Mucosa of rectum (tissue), 2 donors: ENCODE results near the gene APOL2.

ENCODE experiments used
- H3K27ac ChIP-seq, 2 donors: one replicate each; pipeline ENCODE4 v1.7.0; 2013; ENCODE audit warnings: inconsistent platforms in 2 of 2, low read depth in 2 of 2, low read length in 2 of 2
- H3K27me3 ChIP-seq, 2 donors: one replicate each; pipeline ENCODE4 v1.7.0; 2013; ENCODE audit warnings: low read length in 2 of 2; ENCODE audit not compliant: control insufficient read depth in 2 of 2, insufficient read depth in 2 of 2
- H3K36me3 ChIP-seq, 2 donors: one replicate each; pipeline ENCODE4 v1.7.0; 2013; ENCODE audit warnings: low read length in 2 of 2; ENCODE audit not compliant: control insufficient read depth in 2 of 2, insufficient read depth in 2 of 2
- H3K4me1 ChIP-seq, 2 donors: one replicate each; pipeline ENCODE4 v1.7.0; 2013; ENCODE audit warnings: low read length in 2 of 2, mild to moderate bottlenecking in 1 of 2; ENCODE audit not compliant: control insufficient read depth in 2 of 2, insufficient read depth in 2 of 2
- H3K4me3 ChIP-seq, 2 donors: one replicate each; pipeline ENCODE4 v1.7.0; 2013; ENCODE audit warnings: low read length in 2 of 2
- H3K9ac ChIP-seq, 2 donors: one replicate each; pipeline ENCODE4 v1.7.0; 2013; ENCODE audit warnings: low read length in 2 of 2, low read depth in 1 of 2, mild to moderate bottlenecking in 1 of 2
- H3K9me3 ChIP-seq, 2 donors: one replicate each; pipeline ENCODE4 v1.7.0; 2013; ENCODE audit warnings: low read length in 2 of 2; ENCODE audit not compliant: control insufficient read depth in 2 of 2
- donor health status: healthy.
- donor health status: Normal muscosa, but diverticular disease.

Gene APOL2

GRCh38 chr22:36223504-36223903 is 15.8 kb downstream of the APOL2 start:
- H3K9me3 ChIP-seq = no peaks in the 10 kb centered on the region
- peaks cover 9 to 14% of the 10 kb centered on the region in 2 donors for H3K36me3 ChIP-seq
- no peaks in the 10 kb centered on the region for H3K4me1 ChIP-seq
- no peak overlapping the region for H3K9ac ChIP-seq
- no peak overlapping the region for H3K4me3 ChIP-seq
- H3K27ac ChIP-seq = no peak overlapping the region
- peaks cover 0 to 4% of the 10 kb centered on the region in 2 donors for H3K27me3 ChIP-seq

- no peaks in the 10 kb centered on the region for H3K9me3 ChIP-seq
- H3K27me3 ChIP-seq = peaks cover 0 to 4% of the 10 kb centered on the region in 2 donors
- H3K9ac ChIP-seq = no peak overlapping the region
- H3K36me3 ChIP-seq = peaks cover 8 to 10% of the 10 kb centered on the region in 2 donors
- no peaks in the 10 kb centered on the region for H3K4me1 ChIP-seq
- no peak overlapping the region for H3K27ac ChIP-seq
- H3K4me3 ChIP-seq = no peak overlapping the region
Measured at GRCh38 chr22:36222887-36223450, 16.4 kb downstream of the APOL2 start.

- no peak overlapping the region for H3K4me3 ChIP-seq
Measured at GRCh38 chr22:36221799-36222751, 17.3 kb downstream of the APOL2 start.

GRCh38 chr22:36220451-36220921 is 18.8 kb downstream of the APOL2 start:
- no peak overlapping the region for H3K4me3 ChIP-seq
- H3K9ac ChIP-seq = no peak overlapping the region
- H3K9me3 ChIP-seq = no peaks in the 10 kb centered on the region
- no peaks in the 10 kb centered on the region for H3K4me1 ChIP-seq
- peak overlapping the region; percentile 30 to 32 for H3K27ac ChIP-seq
- H3K27me3 ChIP-seq = peaks cover 0 to 5% of the 10 kb centered on the region in 2 donors
- H3K36me3 ChIP-seq = no peaks in the 10 kb centered on the region

More at GRCh38 chr22:36221799-36222751, 17.3 kb downstream of the APOL2 start:
- Histone ChIP-seq H3K27ac (no peak overlapping the region), H3K9me3 (no peaks in the 10 kb centered on the region), H3K4me1 (no peaks in the 10 kb centered on the region), H3K9ac (no peak overlapping the region), H3K36me3 (peaks cover 0 to 2% of the 10 kb centered on the region in 2 donors), H3K27me3 (peaks cover 0 to 4% of the 10 kb centered on the region in 2 donors)

GRCh38 chr22:36218648-36219193 is 20.6 kb downstream of the APOL2 start:
- no peak overlapping the region for H3K9ac ChIP-seq
- no peaks in the 10 kb centered on the region for H3K36me3 ChIP-seq
- no peak overlapping the region for H3K4me3 ChIP-seq
- H3K4me1 ChIP-seq = no peaks in the 10 kb centered on the region
- no peaks in the 10 kb centered on the region for H3K9me3 ChIP-seq
- H3K27me3 ChIP-seq = peaks cover 0 to 13% of the 10 kb centered on the region in 2 donors
- no peak overlapping the region for H3K27ac ChIP-seq

GRCh38 chr22:36215981-36216380 is 23.3 kb downstream of the APOL2 start:
- H3K9me3 ChIP-seq = no peaks in the 10 kb centered on the region
- H3K36me3 ChIP-seq = no peaks in the 10 kb centered on the region
- no peak overlapping the region for H3K27ac ChIP-seq
- H3K4me1 ChIP-seq = peaks cover 1 to 3% of the 10 kb centered on the region in 2 donors
- H3K4me3 ChIP-seq = no peak overlapping the region
- H3K27me3 ChIP-seq = peaks cover 0 to 14% of the 10 kb centered on the region in 2 donors
- no peak overlapping the region for H3K9ac ChIP-seq

- H3K4me1 ChIP-seq = peaks cover 2 to 3% of the 10 kb centered on the region in 2 donors
- H3K27me3 ChIP-seq = peaks cover 0 to 12% of the 10 kb centered on the region in 2 donors
- H3K9me3 ChIP-seq = no peaks in the 10 kb centered on the region
- no peak overlapping the region for H3K27ac ChIP-seq
- no peak overlapping the region for H3K4me3 ChIP-seq
- H3K36me3 ChIP-seq = no peaks in the 10 kb centered on the region
- H3K9ac ChIP-seq = no peak overlapping the region
Measured at GRCh38 chr22:36213586-36213985, 25.7 kb downstream of the APOL2 start.

GRCh38 chr22:36212901-36213300 is 26.4 kb downstream of the APOL2 start:
- Histone ChIP-seq H3K9me3 (no peaks in the 10 kb centered on the region), H3K9ac (no peak overlapping the region), H3K27ac (no peak overlapping the region), H3K4me3 (no peak overlapping the region), H3K4me1 (peaks cover 2 to 3% of the 10 kb centered on the region in 2 donors), H3K36me3 (no peaks in the 10 kb centered on the region), H3K27me3 (peaks cover 0 to 12% of the 10 kb centered on the region in 2 donors)

GRCh38 chr22:36211237-36211861 is 28.0 kb downstream of the APOL2 start:
- Histone ChIP-seq H3K4me3 (no peak overlapping the region), H3K9me3 (no peaks in the 10 kb centered on the region), H3K9ac (no peak overlapping the region), H3K27ac (no peak overlapping the region), H3K36me3 (no peaks in the 10 kb centered on the region), H3K4me1 (peaks cover 2 to 3% of the 10 kb centered on the region in 2 donors), H3K27me3 (peaks cover 0 to 12% of the 10 kb centered on the region in 2 donors)
